Measurements from ENCODE around the gene WDR86.
A peak's percentile ranks its signal among the peaks of the same experiment; 100 is the strongest.

WDR86 gene

DNA sequence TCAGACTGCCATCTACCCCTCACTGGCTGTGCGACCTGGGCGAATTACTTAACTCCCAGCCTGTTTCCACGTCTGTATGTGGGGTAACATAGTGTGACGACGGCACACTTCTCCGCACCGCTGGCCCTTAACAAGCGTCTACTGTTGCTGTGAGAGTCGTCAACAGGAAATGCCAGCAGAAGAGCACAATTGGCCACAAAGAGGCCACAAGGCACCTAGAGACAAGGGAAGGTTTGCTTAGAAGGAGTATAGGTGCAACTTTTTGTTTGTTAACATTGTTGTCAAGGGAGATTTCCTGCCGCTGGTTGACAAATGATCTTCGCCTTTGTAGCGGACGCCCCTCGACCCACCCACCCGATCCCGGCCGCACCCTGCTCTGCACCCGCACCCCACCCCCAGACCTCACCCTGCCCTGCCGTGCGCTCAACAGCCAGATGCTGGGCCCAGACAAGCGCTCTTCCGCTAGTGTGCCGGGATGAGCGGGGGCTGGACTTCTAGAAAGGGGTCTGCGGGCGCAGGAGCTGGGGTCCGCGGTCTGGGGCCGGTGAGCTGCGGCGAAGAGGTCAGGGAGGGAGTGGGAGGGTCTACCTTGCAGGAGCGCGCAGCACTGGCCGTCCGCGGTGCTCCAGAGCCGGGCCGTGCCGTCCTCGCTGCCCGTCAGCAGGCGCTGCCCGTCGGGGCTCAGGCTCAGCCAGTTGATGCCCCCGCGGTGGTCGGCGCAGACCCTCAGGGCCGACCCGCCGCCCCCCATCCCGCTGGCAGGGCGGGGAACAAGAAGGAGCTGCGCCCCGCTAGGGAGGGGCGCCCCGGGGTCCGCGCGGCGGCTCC, 785 bp downstream of the WDR86 start:
- H3K4me1 ChIP-seq (ENCODE audit: insufficient read depth, low read length) = no peaks in the 10 kb centered on the region
- H3K36me3 ChIP-seq (ENCODE audit: insufficient read depth, low read length) = no peaks in the 10 kb centered on the region
- H3K27me3 ChIP-seq (ENCODE audit: control insufficient read depth in 1 of 2, insufficient read depth in 2 of 2, low read length in 2 of 2) = peaks cover 6 to 33% of the 10 kb centered on the region in 2 donors
- no peaks in the 10 kb centered on the region for H3K9me3 ChIP-seq (ENCODE audit: low read length)
- H3K9ac ChIP-seq (ENCODE audit: low read length) = no peak overlapping the region
- no peak overlapping the region for H3K27ac ChIP-seq (ENCODE audit: low read depth, low read length)
- H3K4me3 ChIP-seq (ENCODE audit: low read depth in 1 of 2, low read length in 2 of 2) = peak overlapping the region; percentile 43 to 62

DNA sequence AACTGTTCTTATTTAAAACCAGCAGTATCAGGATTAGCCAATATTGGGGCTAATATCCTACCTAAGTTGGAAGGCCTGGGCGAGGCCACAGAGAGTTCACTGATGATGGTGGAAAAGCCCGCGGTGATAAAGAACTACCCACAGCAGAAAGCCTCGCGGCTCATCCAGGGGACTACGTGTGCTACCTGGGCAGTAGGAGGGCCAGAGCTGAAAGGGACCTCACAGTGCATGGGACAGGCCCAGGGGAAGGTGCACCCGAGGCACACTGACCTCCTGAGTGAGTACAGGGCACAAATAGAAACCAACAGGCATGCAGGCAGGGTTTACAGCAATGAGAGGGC, 1.4 kb downstream of the WDR86 start:
- Histone ChIP-seq H3K9me3 (ENCODE audit: low read length) (no peaks in the 10 kb centered on the region), H3K4me3 (ENCODE audit: low read depth in 1 of 2, low read length in 2 of 2) (no peak overlapping the region), H3K4me1 (ENCODE audit: insufficient read depth, low read length) (peaks cover 5% of the 10 kb centered on the region), H3K27ac (ENCODE audit: low read depth, low read length) (no peak overlapping the region), H3K36me3 (ENCODE audit: insufficient read depth, low read length) (no peaks in the 10 kb centered on the region), H3K9ac (ENCODE audit: low read length) (no peak overlapping the region), H3K27me3 (ENCODE audit: control insufficient read depth in 1 of 2, insufficient read depth in 2 of 2, low read length in 2 of 2) (peaks cover 6 to 33% of the 10 kb centered on the region in 2 donors)

DNA sequence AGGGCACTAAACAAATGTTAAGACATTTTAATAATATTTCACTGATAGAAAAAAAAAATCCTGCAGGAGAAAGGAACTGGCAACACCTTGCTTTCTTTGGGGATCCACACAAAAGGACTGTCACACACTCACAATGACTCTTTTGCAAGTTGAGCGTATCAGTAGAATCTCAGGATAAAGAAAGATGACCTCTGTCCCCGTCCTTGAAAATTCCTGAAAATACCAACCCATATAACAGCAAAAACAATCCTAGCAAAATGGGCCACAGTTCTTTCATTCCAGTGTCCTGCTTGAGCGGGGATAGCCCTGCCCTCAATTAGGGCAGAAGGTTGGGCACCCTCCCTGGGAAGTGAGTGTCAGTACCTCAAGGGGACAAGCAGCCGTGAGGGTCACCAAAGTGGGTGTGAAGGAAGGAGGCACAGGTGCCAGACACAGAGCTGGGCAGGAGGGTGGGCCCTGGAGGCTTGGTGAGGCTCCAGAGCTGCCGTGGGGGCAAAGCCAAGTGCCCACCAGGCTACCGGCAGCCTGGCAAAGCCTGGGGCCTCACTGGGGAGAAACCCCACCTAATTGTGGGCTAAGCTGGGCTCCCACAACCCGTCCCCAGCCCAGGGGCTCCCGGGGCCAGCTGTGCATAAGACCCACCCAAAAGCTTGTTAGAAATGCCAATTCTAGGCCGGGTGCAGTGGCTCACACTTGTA, 2.8 kb downstream of the WDR86 start:
- Histone ChIP-seq H3K27me3 (ENCODE audit: control insufficient read depth in 1 of 2, insufficient read depth in 2 of 2, low read length in 2 of 2) (peaks cover 6 to 31% of the 10 kb centered on the region in 2 donors), H3K27ac (ENCODE audit: low read depth, low read length) (no peak overlapping the region), H3K36me3 (ENCODE audit: insufficient read depth, low read length) (no peaks in the 10 kb centered on the region), H3K9ac (ENCODE audit: low read length) (no peak overlapping the region), H3K9me3 (ENCODE audit: low read length) (no peaks in the 10 kb centered on the region), H3K4me3 (ENCODE audit: low read depth in 1 of 2, low read length in 2 of 2) (no peak overlapping the region), H3K4me1 (ENCODE audit: insufficient read depth, low read length) (peaks cover 6% of the 10 kb centered on the region)

DNA sequence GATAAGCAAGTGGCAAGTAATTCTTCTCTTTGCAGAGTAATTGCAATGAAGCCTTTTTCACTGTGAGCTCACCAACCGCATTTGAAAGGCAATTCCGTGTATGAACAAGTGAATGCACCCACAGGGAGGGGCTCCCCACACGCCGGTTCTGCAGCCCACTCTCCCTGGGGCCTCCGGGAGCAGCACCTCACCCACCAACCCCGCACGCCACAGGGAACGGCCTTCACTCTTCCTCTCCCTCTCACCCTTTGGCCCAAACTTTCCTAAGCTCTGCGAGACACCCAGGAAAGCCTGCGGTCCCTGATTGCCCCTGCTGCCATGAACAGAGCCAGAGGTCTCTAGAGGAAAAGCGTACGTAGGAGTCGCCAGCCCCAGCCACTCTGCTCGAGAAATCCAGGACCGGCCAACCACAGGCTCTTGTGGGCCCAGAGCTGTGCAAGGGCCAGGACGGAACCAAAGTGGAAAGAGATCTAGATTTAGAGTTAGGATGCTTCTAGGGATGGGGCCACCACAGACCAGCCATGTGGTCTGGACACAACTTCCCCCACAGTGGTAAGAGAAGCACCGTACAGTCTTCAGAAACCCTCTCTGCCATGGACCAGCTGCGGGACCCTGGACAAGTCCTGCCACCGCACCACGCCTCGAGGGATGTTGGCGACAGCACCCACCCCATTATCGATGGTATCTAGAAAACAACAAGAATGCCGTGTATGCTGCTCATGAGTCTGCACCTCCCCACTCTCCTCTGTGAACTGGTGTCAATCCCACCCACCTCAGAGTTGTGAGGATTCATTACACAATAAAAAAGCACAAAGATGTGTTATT, 3.6 kb downstream of the WDR86 start:
- Histone ChIP-seq H3K9ac (ENCODE audit: low read length) (no peak overlapping the region), H3K4me1 (ENCODE audit: insufficient read depth, low read length) (peaks cover 6% of the 10 kb centered on the region), H3K27ac (ENCODE audit: low read depth, low read length) (no peak overlapping the region), H3K27me3 (ENCODE audit: control insufficient read depth in 1 of 2, insufficient read depth in 2 of 2, low read length in 2 of 2) (peaks cover 6 to 24% of the 10 kb centered on the region in 2 donors), H3K9me3 (ENCODE audit: low read length) (no peaks in the 10 kb centered on the region), H3K36me3 (ENCODE audit: insufficient read depth, low read length) (no peaks in the 10 kb centered on the region), H3K4me3 (ENCODE audit: low read depth in 1 of 2, low read length in 2 of 2) (no peak overlapping the region)

DNA sequence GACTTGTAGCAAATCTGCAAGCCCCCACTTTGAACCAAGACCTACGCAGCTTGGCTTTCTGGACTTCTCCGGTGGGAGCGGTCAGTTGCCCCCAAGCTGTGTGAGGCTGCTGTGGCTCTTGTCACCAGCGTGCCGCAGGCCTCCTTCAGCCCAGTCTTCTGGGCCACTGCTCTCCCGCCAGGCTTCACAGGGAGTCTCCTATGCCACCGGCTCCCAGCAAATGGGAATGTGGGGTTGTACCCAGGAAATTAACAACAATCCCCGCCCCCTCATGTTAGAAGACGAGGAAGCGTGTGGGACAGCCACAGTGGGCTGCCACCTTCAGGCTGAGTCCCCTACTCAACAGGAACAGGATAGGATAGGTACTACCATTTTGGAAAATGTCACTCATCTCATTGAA, 4.2 kb downstream of the WDR86 start:
- H3K36me3 ChIP-seq (ENCODE audit: insufficient read depth, low read length) = no peaks in the 10 kb centered on the region
- H3K27me3 ChIP-seq (ENCODE audit: control insufficient read depth in 1 of 2, insufficient read depth in 2 of 2, low read length in 2 of 2) = peaks cover 6 to 17% of the 10 kb centered on the region in 2 donors
- H3K4me3 ChIP-seq (ENCODE audit: low read depth in 1 of 2, low read length in 2 of 2) = no peak overlapping the region
- no peak overlapping the region for H3K9ac ChIP-seq (ENCODE audit: low read length)
- no peaks in the 10 kb centered on the region for H3K9me3 ChIP-seq (ENCODE audit: low read length)
- H3K27ac ChIP-seq (ENCODE audit: low read depth, low read length) = no peak overlapping the region
- peaks cover 6% of the 10 kb centered on the region for H3K4me1 ChIP-seq (ENCODE audit: insufficient read depth, low read length)

DNA sequence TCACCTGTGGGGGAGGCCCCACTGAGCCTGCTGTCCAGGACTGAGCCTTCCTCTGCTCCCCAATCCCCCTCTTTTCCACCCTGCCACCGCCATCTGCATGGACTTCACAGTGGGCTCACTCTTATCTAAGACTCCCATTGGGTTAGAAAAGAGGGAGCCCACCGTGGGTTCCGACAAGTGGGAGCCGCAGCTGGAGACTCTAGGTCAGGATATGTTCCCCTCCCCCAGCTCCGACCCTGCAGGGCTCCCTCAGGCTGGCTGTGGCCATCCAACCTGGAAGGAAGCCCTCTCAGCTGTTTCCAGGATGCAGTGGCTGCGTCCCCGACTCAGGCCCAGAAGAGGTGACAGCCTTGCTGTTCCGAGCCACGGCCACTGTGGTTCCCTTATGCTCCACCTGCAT, 4.8 kb downstream of the WDR86 start:
- no peak overlapping the region for H3K27ac ChIP-seq (ENCODE audit: low read depth, low read length)
- H3K4me1 ChIP-seq (ENCODE audit: insufficient read depth, low read length) = peaks cover 6% of the 10 kb centered on the region
- no peak overlapping the region for H3K9ac ChIP-seq (ENCODE audit: low read length)
- H3K27me3 ChIP-seq (ENCODE audit: control insufficient read depth in 1 of 2, insufficient read depth in 2 of 2, low read length in 2 of 2) = peaks cover 6 to 11% of the 10 kb centered on the region in 2 donors
- H3K36me3 ChIP-seq (ENCODE audit: insufficient read depth, low read length) = no peaks in the 10 kb centered on the region
- no peaks in the 10 kb centered on the region for H3K9me3 ChIP-seq (ENCODE audit: low read length)
- no peak overlapping the region for H3K4me3 ChIP-seq (ENCODE audit: low read depth in 1 of 2, low read length in 2 of 2)

DNA sequence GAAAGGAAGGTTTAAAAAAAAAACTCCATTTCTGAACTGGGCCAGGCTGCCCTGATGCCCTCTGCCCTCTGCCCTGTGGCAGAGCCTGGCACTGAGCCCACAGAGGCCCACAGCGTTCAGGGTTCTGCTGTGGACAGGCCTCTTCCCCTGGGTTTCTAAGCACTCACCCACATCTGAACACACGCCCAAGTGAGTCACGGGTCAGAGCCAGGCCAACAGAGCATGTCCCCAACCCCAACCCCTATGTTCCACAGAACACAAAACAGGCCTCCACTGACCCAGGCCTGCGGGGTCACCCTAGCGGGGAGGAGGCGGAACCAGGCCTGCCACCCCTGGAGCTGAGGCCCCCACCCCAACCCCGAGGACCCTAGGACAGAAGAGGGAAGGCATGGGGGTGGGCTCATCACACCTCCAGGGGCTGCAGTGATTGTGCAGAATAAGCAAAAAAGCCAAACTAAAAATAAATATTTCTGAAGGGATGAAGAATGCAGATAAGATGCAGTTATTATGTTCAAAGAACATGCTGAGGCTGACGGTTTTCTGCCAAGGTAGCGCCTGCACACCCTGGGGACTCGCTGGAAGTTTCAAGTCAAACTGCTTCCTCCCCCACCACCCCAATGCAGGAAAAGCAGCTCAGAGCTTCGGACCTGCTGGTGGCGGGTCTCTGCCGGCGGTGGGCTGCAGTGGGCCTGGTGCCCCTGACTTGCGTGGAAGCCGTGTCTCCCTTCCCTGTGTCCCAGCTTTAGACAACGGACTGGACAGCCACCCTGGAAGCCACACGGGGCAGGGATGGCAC, 5.4 kb downstream of the WDR86 start:
- Histone ChIP-seq H3K9ac (ENCODE audit: low read length) (no peak overlapping the region), H3K27ac (ENCODE audit: low read depth, low read length) (no peak overlapping the region), H3K4me1 (ENCODE audit: insufficient read depth, low read length) (peaks cover 6% of the 10 kb centered on the region), H3K36me3 (ENCODE audit: insufficient read depth, low read length) (no peaks in the 10 kb centered on the region), H3K4me3 (ENCODE audit: low read depth in 1 of 2, low read length in 2 of 2) (no peak overlapping the region), H3K9me3 (ENCODE audit: low read length) (no peaks in the 10 kb centered on the region), H3K27me3 (ENCODE audit: control insufficient read depth in 1 of 2, insufficient read depth in 2 of 2, low read length in 2 of 2) (peaks cover 5 to 6% of the 10 kb centered on the region in 2 donors)

DNA sequence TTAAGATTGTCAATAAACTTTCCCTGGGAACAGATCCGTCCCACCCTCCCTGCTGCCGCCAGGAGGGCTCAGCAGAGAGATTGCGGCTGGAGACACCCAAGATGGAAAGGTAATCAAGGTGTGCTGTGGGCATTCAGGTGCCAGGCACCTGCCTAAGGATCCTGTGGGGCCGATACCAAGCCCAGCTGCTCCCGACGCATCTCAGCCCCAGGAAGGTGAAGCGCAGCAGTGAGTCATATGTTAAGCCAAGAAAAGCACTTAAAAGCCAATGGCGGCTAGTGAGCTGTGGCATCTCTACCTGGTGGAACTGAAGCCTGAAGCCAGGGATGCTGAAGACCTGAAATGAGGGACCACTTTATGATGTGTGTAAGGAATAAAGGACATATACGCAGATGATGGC, 6.1 kb downstream of the WDR86 start:
- Histone ChIP-seq H3K4me1 (ENCODE audit: insufficient read depth, low read length) (peaks cover 6% of the 10 kb centered on the region), H3K27ac (ENCODE audit: low read depth, low read length) (no peak overlapping the region), H3K36me3 (ENCODE audit: insufficient read depth, low read length) (no peaks in the 10 kb centered on the region), H3K9me3 (ENCODE audit: low read length) (no peaks in the 10 kb centered on the region), H3K27me3 (ENCODE audit: control insufficient read depth in 1 of 2, insufficient read depth in 2 of 2, low read length in 2 of 2) (peaks cover 0 to 4% of the 10 kb centered on the region in 2 donors), H3K9ac (ENCODE audit: low read length) (no peak overlapping the region), H3K4me3 (ENCODE audit: low read depth in 1 of 2, low read length in 2 of 2) (no peak overlapping the region)

DNA sequence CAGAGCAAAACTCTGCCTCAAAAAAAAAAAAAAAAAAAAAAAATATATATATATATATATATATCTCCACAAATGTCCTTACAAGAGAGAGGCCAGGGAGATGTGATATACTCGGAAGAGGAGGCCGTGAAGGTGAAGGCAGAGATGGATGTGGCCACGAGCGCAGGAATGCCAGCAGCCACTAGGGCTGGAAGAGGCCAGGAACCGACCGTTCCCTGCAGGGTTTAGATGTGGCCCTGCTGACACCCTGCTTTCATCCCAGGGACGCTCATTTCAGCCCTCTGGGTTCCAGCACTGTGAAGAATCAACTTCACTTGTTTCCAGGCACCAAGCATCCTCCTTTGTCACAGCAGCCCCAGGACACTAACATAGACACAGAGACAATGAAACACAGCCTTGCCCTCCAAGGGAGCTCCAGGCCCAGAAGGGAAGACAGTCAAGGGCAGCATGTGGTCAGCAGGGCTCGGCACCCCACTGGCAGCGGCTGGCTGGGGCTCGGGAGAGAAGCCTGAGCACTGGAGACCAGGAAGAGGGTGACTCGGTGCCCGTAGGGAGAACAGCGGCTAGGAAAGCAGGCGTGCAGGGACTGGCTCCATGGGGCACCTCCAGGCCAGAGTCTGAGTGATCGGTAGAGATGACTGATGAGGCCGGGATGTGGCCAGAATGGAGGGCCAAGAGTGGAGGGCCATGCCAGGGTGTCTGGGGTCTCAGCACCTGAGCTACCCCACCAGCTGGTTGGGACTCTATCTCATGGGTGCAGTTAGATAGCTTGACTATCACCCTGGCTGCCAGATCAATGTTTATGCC, 7.6 kb downstream of the WDR86 start:
- no peak overlapping the region for H3K9ac ChIP-seq (ENCODE audit: low read length)
- no peak overlapping the region for H3K27ac ChIP-seq (ENCODE audit: low read depth, low read length)
- H3K4me3 ChIP-seq (ENCODE audit: low read depth in 1 of 2, low read length in 2 of 2) = no peak overlapping the region
- no peaks in the 10 kb centered on the region for H3K9me3 ChIP-seq (ENCODE audit: low read length)
- no peaks in the 10 kb centered on the region for H3K36me3 ChIP-seq (ENCODE audit: insufficient read depth, low read length)
- peaks cover 6% of the 10 kb centered on the region for H3K4me1 ChIP-seq (ENCODE audit: insufficient read depth, low read length)
- no peaks in the 10 kb centered on the region for H3K27me3 ChIP-seq (ENCODE audit: control insufficient read depth in 1 of 2, insufficient read depth in 2 of 2, low read length in 2 of 2)

DNA sequence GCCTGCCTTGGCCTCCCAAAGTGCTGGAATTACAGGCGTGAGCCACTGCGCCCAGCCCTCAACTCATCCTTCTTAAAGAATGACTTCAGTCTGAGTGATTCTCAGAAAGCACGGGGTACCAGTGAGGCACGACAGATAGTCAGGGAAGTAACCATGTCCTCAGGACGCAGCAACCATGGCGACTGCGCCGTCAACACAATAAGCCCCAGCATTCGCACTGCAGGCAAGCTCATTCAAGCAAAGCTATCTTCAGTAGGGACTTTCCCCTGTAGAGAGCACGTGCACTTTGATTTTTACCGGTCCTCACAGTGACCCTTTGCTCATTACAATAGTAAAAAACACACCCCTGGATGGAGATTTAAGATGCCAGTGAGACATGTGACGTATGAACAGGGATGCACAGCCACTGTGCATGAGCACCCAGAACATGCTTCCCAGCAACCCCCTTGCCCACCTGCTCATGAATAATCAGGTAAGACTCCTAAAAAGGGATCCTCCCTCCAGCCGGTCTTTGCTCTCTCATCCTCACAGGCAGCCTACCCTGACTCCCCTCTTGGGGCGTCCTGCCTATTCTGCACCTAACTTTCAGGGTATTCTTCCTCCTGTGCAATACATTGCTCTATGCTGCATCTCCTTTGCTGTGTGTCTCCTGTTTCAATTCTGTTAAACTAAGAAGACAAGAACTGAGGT, 9.1 kb downstream of the WDR86 start:
- no peak overlapping the region for H3K9ac ChIP-seq (ENCODE audit: low read length)
- H3K27me3 ChIP-seq (ENCODE audit: control insufficient read depth in 1 of 2, insufficient read depth in 2 of 2, low read length in 2 of 2) = no peaks in the 10 kb centered on the region
- no peaks in the 10 kb centered on the region for H3K9me3 ChIP-seq (ENCODE audit: low read length)
- H3K27ac ChIP-seq (ENCODE audit: low read depth, low read length) = no peak overlapping the region
- H3K4me1 ChIP-seq (ENCODE audit: insufficient read depth, low read length) = peaks cover 6% of the 10 kb centered on the region
- H3K36me3 ChIP-seq (ENCODE audit: insufficient read depth, low read length) = no peaks in the 10 kb centered on the region
- H3K4me3 ChIP-seq (ENCODE audit: low read depth in 1 of 2, low read length in 2 of 2) = no peak overlapping the region
